ENCODE measurements around the gene GPR108.

The GPR108 gene

DNA sequence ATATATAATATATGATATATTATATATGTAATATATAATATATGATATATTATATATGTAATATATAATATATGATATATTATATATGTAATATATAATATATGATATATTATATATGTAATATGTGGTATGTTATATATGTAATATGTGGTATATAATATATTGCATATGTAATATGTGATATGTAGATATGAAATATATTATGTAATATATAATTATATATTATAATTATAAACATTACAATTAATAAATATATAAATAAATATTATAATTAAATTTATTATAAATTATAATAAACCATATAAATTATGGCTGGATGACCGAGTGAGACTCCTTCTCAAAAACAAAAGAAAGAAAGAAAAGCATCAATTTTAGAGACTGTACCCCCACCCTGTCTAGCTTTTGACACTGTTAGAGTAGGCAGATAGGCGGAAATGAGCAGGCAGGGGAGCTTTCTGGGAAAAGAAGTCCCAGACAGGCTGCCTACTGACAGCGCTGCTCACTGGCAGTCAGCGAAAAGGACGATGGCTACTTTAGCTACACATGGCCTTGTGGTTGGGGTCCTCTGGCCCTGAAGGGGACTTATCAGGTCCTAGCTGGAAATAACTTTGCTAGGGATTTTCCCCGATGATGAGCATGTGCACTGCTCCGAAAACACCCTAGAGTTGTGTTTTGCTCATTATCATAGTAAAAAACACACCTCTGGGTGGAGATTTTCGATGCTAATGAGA is 36.6 kb downstream of the GPR108 start:
- DNase-seq = no peak

DNA sequence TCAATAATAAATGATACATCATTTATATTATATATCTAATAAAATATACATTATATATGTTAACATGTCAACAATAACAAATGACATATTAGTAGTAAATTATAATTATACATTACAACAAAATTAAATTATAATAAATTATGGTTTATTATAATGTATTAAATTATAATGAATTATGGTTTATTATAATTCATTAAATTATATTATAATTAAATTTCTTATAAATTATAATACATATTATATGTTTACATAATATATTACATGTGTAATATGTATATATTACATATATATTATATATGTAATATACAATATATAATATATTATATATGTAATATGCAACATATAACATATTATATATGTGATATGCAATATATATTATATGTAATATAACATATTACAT is 37.4 kb downstream of the GPR108 start:
- no peak for DNase-seq

DNA sequence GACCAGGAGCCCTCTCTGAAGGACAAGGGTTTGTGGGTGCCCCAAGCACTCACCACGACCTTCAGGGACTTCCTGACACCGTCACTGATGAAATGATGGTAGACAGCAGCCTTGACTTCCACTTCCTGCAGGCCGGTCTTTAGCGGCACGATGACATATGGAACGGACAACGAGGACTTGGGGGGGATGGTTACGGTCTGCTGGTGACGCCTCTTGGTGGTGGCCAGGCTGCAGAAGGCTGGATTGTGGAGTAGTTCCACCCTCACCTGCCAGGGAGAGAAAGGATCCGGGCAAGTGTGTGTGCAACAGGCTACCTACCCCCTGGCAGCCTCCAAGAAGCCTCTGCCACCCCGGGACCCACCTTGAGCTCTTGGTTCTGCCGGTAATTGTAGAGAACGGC is 40.1 kb downstream of the GPR108 start:
- no peak for DNase-seq

DNA sequence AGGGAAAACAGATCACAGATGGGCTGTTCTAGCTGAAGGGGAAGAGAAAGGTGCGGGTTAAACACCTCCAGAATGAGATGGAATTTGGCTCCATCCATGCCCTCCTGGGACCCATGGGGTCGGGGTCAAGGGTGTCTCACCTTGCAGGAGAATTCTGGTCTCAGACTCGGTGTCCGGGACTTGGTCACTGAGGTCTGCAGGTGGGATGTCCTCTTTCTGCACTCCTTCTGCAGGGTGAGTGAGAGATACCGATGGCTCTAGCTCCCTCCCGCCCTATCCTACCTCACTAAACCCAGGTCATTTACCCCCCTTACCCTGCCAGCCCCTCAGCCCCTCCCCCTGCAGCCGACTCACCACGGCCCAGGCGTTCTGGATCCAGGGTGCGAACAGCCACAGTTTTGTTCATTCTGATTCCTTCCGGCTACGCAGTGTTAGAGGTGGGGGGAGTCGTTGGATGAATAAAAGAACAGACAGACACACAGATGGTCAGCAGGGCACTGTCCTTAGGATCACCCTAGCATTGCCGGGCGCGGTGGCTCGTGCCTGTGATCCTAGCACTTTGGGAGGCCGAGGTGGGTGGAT is 41.0 kb downstream of the GPR108 start:
- no peak for DNase-seq

DNA sequence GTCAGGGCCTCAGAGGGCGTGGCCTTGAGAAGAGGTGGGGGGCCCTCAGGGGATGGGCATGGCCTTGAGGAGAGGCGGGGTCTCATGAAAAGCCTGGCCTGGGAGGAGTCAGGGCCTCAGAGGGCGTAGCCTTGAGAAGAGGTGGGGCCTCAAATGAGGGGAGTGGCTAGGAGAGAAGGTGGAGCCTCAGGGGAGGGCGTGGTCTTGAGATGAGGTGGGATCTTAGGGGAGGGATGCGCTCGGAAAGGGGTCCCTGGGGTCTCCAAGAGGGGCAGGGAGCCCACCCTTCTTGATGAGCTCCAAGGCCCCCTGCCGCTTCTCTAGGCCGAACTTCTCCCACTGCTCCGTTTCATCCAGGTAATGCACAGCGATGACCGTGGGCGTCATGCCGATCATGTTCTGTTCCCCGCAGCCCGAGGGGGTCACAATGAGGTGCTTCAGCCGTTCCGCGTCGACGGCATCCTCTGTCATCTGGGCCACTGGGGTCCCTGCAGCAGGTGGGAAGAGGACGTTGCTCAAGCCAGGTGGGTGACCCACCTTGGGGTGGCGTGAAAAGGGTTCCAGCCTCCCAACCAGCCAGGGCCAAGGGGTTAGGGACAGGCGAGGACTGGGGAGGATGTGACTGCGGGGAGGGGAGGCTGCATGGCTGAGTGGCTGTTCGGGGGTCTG is 43.1 kb downstream of the GPR108 start:
- no peak for DNase-seq

DNA sequence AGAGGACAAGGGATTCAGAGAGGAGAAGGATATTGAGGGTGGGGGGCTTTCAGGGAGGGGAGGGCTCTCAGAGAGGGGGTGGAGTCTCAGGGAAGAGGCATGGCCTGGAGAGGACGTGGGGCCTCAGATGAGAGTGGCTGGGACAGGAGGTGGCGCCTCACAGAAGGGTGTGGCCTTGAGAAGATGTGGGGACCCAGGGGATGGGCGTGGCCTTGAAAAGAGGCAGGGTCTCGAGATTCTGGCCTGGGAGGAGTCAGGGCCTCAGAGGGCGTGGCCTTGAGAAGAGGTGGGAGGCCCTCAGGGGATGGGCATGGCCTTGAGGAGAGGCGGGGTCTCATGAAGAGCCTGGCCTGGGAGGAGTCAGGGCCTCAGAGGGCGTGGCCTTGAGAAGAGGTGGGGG is 43.7 kb downstream of the GPR108 start:
- DNase-seq = no peak

DNA sequence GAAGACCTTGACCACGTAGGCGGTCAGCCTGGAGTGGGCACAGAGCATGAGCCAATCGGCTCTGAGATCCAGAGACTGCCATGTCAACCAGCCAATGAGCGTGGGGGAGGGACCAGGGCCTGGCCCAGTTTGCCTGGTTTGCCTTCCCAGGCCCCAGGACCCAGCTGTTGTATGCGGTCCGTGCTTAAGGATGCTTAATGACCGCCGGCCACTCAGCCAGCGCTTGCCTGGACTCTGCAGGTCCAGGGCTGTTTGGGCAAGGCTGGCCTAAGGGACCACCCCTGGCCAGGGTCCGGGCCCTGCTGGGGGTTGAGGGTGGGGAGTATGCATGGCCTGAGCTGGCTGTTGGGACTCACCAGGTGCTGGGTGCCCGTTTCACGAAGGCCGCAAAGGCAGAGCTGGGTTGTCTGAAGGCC is 44.3 kb downstream of the GPR108 start:
- DNase-seq = no peak

DNA sequence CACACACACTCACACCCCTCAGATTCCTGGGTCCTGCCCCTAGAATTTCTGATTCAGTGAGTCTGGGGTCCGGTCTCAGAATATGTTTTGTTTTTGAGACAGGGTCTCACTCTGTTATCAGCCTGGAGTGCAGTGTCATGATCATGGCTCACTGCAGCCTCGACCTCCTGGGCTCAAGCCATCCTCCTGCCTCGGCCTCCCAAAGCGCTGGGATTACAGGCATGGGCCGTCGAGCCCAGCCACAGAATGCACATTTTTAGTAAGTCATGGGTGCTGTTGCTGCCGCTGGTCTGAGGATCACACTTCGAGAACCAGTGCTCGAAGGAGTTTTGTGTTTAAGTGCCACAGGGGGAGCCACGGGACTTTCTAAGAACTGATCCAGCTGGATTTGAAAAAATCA is 45.4 kb downstream of the GPR108 start:
- no peak for DNase-seq

DNA sequence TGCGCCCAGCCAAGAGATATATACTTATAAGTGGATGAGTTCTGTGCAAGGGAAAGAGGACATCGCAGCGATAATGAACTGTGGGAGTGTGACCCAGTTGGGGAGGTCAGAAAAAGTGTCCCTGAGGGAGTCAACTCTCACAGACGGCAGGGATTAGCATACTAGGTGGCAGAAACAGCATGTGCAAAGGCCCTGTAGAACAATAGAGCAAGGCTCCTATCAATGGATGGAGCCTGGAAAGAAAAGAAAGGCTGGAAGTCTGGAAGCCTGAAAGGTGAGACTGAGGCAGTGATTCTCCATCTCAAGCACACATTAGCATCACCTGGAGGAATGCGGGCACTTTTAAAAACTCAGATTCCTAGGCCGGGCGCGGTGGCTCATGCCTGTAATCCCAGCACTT is 46.0 kb downstream of the GPR108 start:
- DNase-seq = no peak

DNA sequence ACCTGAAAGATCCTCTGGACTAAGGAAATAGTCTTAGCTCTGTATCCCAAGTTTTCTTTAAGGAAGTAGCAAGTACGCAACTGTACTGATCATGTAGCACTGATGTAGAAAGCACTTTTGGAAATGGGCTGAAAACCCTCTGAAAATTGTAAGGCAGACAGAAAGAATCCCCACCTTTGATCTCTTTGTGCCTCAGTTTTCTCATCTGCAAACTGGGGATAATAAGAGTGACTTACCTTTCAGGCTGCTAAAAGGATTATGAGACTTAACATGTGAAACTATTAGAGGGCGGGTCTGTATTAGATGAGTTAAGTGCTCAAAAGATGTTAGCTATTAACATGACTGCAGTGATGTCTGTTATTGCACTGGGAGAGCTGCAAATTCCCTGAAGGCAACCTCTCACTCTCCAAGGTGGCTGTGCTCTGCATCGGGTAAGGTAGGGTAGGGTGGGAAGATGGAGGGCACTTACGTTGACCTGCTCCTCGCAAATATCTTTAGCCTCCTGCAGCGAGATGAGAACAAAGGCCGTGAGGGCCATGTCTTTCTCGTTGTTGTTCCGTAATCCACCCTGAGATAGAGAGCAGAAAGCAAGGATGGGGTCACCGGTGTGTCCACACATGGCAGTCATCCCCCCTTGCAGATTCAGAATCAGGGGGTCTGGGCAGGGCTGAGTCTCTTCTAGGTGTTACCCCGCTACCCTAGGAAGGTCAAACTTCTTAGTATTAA is 47.1 kb downstream of the GPR108 start:
- DNase-seq = no peak

DNA sequence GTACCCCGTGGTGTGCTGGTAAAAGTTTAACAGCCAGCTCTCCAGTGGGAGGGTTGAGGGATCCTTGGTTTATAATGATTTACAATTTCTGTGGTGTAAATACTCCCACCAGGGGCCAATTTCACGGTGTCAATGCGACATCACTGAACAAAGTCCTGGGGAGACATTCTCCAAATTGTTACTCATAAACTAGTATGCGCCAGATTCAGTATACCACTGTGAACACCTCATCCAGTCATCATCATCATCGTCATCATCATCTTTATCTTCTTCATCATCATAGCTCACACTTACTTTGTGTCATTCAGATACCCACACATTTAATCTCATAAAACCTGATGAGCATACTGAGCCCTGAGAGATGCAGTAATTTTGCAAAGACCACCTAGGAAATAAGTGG is 50.3 kb downstream of the GPR108 start:
- DNase-seq = no peak

DNA sequence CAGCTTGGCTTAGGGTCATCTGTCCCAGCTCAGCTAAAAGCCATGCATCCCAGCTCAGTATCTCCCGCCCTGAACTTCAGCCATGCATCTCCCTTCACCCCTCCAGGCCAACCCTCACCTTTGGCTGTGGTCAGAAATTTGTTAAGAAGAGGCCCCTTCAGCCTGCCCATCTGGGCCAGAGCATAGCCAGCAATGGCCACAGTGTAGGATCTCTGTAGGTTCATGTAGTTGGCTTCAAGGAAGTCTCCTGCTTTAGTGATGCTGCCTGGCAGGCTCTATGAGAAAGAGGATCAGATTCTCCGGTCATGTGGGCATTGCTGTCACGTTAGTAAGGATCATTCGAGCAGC is 50.8 kb downstream of the GPR108 start:
- DNase-seq = no peak

DNA sequence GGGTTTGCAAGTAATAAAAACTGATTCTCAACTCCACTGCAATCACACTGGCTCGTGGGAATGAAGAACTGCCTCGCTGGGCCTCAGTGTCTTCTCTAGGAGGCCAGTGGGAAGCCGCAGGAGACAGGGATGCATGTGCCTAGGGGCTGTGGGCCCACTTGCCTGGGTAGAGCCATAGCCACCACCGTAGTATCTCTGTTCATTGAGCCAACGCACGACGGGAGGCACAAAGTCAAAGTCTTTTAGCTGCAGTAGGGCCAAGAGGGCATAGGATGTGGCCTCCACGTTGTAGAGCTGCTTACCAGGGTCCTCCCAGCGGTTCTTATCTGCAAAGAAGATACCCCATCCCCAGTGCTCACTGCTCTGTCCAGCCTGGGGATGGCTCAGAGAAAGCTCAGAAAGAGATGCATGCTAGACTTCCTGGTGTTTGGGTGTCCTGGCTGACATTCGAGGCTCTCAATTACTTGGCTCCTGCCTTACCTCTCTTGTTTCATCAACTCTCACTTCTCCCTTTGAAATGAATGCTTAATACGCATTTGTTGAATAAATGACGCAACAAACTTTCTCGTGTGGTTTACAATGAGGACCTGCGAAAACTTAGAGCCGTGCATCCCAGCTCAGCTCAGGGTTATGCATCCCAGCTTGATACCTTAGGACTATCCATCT is 51.3 kb downstream of the GPR108 start:
- no peak for DNase-seq

DNA sequence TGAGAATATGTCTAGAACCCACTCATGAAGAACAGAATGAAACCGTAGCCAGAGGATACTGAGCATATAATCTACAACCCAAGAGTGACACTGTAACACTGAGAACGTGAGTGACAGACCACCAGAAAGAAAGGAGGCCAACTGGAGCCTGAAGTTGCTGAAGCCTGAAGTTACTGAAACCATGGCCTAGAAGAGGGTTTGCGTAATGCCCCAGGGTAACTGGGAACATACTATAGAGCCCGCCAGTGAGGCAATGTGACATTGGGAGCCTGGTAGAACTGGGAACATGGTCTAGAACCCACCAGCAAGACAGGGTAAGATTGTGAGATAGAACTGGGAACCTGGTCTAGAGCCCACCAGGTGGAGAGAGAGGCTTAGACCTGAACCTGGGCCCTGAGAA is 51.9 kb downstream of the GPR108 start:
- DNase-seq = no peak

DNA sequence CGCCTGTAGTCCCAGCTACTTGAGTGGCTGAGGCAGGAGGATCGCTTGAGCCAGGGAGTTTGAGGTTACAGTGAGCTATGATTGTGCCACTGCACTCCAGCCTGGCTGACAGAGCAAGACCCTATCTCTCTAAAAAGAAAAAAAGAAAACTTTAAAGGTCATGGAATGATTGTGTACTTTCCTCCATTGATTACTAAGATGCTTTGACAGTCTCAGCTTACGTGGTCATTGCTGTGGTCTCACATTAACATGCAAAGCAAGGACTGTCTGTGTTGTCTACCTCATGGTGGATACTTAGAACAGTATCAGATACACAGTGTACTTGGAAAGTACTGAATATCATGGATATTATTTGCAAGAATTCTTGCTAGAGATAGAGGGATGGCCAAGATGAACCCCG is 53.4 kb downstream of the GPR108 start:
- DNase-seq = no peak

DNA sequence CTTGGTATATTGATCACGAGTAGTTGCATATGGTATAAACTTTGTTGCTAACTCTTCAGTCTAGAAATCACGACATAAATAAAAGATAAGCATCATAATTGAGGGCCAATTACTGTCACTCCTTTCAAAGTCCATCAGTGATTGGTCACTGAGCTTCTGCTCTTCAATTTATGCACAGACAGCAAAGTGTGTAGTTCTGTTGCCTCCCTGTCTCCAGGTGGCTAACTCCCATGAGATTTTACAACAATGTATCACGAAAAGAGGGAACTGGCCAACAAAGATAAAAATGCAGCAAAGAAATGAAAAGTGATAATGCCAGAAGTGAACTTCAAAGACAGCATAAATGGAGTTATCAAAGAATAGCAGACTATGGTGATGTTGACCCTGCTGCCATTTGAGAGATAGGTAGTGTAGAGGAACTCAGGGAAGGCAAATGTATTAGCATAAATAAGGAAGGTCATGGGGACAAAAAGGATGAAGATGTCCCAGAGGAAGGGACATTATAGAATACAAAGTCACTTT is 54.7 kb downstream of the GPR108 start:
- no peak for DNase-seq

DNA sequence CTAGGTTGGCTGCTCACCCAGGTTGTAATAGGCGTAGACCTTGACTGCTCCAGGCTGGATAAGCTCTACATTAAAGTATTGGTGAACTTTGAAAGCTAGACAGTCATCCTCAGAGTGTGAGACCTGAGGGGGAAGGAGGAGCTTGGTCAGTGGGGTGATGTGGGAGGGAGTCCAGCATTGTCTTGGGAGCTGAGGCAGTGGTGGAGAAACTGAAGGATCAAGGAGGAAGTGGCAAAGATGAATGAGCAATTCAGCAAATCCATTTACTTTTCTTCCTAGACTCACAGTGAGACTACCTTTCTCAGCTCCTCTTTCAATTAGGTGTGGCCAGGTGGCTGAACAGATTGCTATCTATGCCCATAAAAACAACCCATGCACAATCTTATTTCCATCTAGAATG is 57.2 kb downstream of the GPR108 start:
- DNase-seq = no peak

Measured in left hindlimb (tissue), 1 donor.